ENCODE data around the gene KCNE5. TPM values are rescaled to one million over a fixed set of nuclear protein-coding genes. Genes with fewer than 3 reads are reported as not detected.
"Not testable (repeated sequence)": the region's sequence is repeated elsewhere in the genome, so short reads cannot be mapped to it uniquely, and the experiment has no call there.

The KCNE5 gene
- total RNA-seq, 1 experiment from 2014 or later: 0.08 TPM

DNA sequence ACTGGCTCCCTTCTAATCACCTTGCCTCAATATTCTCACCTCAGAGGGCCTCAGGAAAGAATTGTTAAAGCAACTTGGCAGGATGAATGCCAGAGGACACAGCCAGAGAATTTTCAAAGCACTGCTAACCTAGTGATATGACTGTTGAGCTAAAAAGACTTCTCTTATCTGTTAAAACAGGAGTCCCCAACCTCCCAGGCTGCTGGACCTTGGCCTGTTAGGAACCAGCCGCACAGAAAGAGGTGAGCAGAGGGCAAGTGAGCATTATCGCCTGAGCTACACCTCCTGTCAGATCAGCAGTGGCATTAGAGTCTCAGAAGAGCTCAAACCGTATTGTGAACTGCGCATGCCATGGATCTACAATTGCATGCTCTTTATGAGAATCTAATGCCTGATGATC, 1.7 kb upstream of the KCNE5 start:
- in situ Hi-C loops (cut with HindIII; ENCODE audit: low pct_unique_long_range_greater_than_20kb, low sequenced_read_pairs): no loop called here

DNA sequence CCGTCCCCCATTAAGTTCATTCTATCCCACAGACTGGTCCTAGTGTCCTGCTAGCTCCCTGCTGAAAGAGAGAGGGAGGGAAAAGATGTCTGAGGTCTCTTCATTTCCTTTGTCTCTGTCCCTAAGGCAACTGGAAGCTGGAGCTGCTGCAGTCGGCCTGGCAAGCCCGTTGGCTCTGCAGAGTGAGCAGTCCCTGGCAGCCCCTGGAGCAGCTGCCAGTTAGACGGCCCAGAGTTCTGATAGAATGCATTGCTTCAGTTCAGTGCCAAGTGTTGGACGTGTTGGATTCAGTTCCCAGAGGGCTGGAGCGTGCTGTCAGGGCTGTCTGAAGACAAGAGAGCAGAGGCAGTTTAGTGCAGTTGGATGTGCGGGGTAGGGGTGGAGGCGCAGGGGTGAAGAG, 975 bp downstream of the KCNE5 start:
- no peak for DNase-seq (ENCODE audit: low read depth, low spot score)
- in situ Hi-C loops (cut with HindIII; ENCODE audit: low pct_unique_long_range_greater_than_20kb, low sequenced_read_pairs): no loop called here

More for the DNA sequence above, 1.7 kb upstream of the KCNE5 start:
- DNase-seq (ENCODE audit: low read depth, low spot score): no peak

DNA sequence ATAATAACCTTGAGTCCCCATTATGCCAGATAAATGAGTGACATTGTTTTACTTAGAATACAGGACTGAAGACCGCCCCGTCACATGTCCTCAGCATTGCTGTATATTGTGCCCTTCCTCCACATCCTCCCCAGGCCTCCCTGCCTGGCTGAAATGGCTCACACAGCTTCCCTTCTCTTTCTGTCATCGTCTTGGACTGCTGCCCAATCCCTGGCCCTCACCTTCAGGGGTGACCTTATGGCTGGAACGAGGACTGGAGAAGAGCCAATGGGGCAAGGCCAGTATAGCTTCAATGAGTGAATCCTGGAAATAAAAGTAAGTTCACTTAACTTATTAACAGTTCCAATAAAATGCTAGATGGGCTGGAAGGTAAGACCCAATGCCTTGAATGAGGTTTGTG, 2.7 kb downstream of the KCNE5 start:
- in situ Hi-C loops (cut with HindIII; ENCODE audit: low pct_unique_long_range_greater_than_20kb, low sequenced_read_pairs): no loop called here
- no peak for DNase-seq (ENCODE audit: low read depth, low spot score)

DNA sequence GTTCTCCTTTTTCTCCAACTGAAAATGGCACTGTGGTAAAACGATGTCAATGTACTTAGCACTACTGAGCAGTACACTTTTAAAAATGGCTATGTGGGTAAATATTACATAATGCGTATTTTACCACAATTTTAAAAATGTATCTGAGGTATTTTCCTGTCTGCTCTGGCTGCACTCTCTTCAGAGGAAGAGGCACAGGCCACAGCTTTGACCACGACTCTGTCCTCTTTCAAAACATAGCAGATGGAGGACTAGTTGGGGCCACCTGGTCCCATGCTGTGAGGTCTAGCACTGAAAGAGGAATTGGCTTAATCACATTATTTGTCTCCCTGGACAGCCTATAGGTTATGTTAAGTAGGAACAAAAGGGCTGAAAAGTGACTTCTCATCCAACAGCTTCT, 5.2 kb downstream of the KCNE5 start:
- in situ Hi-C loops (cut with HindIII; ENCODE audit: low pct_unique_long_range_greater_than_20kb, low sequenced_read_pairs): no loop called here
- no peak for DNase-seq (ENCODE audit: low read depth, low spot score)

DNA sequence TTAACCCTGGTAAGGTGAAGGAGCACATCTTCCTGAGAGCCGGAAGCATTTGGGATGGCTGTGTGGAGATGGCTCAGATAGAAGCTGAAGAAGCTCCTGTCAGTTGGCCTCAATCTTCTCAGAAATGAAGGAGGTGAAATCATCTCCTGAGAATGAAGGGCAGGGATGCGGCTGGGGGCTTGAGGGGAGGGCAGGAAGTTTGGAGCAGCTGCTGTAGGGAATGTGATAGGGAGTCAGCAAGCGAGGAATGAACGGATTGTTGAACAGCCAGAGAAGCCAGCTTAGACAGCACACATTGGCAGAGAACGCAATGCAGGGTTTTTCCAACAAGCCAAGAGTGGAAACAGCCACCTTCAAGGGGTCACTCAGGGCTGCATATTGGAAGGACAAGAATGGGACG, 10.0 kb downstream of the KCNE5 start:
- no peak for DNase-seq (ENCODE audit: low read depth, low spot score)
- in situ Hi-C loops (cut with HindIII; ENCODE audit: low pct_unique_long_range_greater_than_20kb, low sequenced_read_pairs): no loop called here

DNA sequence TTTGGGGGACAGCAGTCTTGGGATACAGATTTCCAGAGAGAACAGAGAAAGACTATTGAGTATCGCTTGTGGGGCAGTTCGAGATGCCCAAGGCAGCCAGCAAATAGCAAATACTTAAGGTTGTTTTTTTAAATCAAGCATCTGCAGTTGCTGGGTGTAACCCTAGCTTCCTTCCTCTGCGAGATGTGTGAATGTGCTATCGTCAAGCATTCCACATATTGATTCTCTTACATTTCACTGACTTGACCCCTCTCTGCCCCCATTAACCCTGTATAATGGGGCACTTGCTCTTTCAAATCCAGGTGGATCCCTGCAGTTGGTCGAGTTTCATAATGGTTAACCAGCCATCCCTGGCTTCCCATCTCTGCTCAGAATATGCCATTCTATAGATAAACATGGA, 23.5 kb downstream of the KCNE5 start:
- no peak for DNase-seq (ENCODE audit: low read depth, low spot score)
- in situ Hi-C loops (cut with HindIII; ENCODE audit: low pct_unique_long_range_greater_than_20kb, low sequenced_read_pairs): no loop called here

DNA sequence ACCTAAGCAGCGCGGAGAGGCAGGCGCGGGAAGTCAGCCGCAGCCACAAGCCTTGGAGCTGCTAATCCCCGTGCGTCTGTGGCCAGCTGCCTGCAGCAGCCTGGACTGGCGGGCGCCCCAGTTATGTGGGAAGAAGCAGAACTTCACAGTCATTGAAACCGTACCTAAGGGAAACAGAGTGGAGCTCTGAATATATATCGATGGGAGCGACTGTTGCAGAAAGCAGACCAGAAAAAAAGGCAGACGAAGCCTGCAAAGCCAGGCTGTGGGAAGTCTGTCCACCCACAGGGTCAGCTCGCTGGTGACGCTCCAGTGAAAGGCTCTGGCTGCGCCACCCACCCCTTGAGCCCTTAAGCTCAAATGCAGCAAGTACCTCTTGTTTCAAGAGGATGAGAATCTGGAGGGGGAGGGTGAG, 24.7 kb downstream of the KCNE5 start:
- no peak for DNase-seq (ENCODE audit: low read depth, low spot score)
- in situ Hi-C loops (cut with HindIII; ENCODE audit: low pct_unique_long_range_greater_than_20kb, low sequenced_read_pairs): no loop called here

DNA sequence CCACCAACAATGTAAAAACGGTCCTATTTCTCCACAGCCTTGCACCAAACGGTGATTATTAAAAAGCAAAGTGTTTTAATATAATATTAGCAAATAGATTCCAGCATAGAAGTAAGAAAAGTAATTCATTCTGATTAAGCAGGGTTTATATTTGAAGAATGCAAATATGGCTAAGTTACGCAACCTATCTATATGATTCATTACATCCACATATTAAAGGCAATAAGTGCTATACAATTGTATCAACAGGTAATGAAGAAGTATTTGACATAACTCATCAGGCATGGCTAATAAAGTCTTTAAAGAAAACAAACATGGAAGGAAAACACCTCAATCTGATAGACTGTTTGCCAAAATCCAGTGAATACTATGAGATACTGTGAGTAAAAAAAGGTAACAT, 29.0 kb downstream of the KCNE5 start:
- in situ Hi-C loops (cut with HindIII; ENCODE audit: low pct_unique_long_range_greater_than_20kb, low sequenced_read_pairs): no loop called here
- no peak for DNase-seq (ENCODE audit: low read depth, low spot score)

DNA sequence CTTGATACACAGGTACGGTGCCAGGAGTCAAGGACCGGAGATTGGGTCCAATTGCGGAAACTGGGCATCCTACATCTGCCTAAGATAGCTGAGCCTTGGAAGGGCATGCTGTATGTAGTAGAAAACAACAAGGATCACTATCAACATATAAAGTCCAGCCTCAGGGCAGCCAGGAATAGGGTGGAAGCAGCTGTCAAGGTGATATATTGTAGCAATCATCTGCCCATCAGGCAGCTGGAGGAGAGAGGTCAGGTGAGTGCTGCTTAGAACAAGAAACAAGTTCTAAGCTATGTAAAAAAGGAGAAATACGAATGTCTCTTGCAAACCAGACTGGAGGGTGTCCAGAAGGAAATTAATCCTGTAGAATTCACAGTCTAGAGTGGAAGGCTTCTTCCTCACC, 34.8 kb downstream of the KCNE5 start:
- in situ Hi-C loops (cut with HindIII; ENCODE audit: low pct_unique_long_range_greater_than_20kb, low sequenced_read_pairs): no loop called here
- no peak for DNase-seq (ENCODE audit: low read depth, low spot score)

DNA sequence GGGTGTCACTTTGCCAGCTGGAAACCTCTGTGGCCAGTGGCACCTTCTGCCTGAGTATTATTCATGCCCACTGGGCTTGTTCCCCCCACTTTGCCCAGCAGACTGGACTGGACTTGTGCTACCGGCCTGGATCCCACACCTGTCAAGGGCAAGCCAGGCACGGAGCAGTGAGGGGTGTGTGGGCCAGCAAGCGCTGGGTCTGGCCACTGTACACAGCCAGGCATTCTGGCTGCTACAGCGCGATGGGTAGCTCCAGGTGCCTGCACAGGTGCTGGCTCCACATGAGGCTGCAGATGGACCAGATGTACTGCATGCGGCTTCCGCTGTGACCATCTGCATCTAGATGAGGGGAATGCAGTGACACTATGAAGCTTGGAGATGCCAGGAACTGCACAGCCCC, 39.5 kb downstream of the KCNE5 start:
- no peak for DNase-seq (ENCODE audit: low read depth, low spot score)
- in situ Hi-C loops (cut with HindIII; ENCODE audit: low pct_unique_long_range_greater_than_20kb, low sequenced_read_pairs): no loop called here

DNA sequence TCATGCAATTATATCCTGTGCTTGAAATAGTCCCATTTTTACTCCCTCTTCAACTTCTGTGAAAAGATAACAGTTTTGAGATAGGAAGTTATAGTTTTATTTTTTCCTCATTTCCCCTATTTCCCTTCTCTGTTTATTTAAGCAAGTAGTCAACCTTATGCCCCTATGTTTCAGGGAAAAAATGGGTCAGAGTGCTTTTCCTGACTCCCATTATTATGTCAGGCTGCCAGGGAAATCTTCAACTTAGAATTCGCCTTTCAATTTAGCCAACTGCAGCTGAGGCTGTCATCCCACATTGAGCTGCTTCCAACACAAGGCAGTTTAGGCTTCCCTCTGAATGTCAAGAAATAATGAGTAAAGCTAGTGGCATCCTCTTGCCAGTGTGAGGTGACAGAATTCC, 46.1 kb downstream of the KCNE5 start:
- in situ Hi-C loops (cut with HindIII; ENCODE audit: low pct_unique_long_range_greater_than_20kb, low sequenced_read_pairs): no loop called here
- no peak for DNase-seq (ENCODE audit: low read depth, low spot score)

DNA sequence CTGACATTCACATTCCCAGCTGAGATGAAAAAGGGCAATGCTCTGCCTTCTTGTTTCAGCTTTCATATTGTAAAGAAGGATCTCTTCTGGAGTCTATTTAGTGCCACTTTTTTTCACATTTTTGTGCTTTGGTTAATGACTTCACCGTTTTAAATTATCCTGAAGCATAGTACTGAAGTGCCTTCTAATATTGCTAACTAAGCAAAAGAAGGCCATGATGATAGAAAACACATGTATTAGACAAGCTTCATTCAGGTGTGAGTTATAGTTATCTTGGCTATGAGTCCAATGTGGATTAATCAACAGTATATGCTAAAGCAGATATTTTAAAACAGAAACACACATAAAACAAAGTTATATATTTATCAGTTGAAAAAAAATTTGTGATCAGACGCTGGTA, 47.9 kb downstream of the KCNE5 start:
- no peak for DNase-seq (ENCODE audit: low read depth, low spot score)
- in situ Hi-C loops (cut with HindIII; ENCODE audit: low pct_unique_long_range_greater_than_20kb, low sequenced_read_pairs): no loop called here

DNA sequence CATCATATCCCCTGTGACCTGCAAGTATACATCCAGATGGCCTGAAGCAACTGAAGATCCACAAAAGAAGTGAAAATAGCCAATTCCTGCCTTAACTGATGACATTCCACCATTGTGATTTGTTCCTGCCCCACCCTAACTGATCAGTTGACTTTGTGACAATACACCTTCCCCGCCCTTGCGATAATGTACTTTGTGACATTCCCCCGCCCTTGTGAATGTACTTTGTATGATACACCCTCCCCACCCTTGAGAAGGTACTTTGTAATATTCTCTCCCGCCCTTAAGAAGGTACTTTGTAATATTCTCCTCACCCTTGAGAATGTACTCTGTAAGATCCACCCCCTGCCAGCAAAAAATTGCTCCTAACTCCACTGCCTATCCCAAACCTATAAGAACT, 48.9 kb downstream of the KCNE5 start:
- in situ Hi-C loops (cut with HindIII; ENCODE audit: low pct_unique_long_range_greater_than_20kb, low sequenced_read_pairs); DNase-seq (ENCODE audit: low read depth, low spot score): not testable (repeated sequence)

Small RNA genes lying within 50 kb of the gene (small RNA-seq; reads per million reads assigned to genes)
- gene AL118496.2: 0 reads per million in 2 experiments

Other genes starting within 250 kb of the KCNE5 start
- not detected in 2 replicates for gene GUCY2F, start 143.1 kb downstream of the KCNE5 start, total RNA-seq (2014; rRNA removed; shearing (Covaris generic))
- gene NXT2, start 88.3 kb downstream of the KCNE5 start, total RNA-seq (2014; rRNA removed; shearing (Covaris generic)): 22.8 and 23.2 TPM in 2 replicates
- gene ACSL4, start 108.1 kb upstream of the KCNE5 start, total RNA-seq (2014; rRNA removed; shearing (Covaris generic)): 75.6 and 82.0 TPM in 2 replicates

All from SK-MEL-5 (cell line).